Stimulated activated CD4-positive, alpha-beta T cell treated with anti-CD3 and anti-CD28 coated beads, Interleukin-2, amount 100 ng/mL, for 48 hours (primary cell): Measurements from ENCODE around the gene STX16.

Experiments used
- DNase-seq, 2 donors: peaks; one replicate each; pipeline ENCODE4 v3.0.0-alpha.2; 2020

STX16 gene

GRCh38 chr20:58656831-58657230, 5.7 kb downstream of the STX16 start:
- no peak for DNase-seq

- DNase-seq: no peak
Measured at GRCh38 chr20:58657262-58657661, 6.2 kb downstream of the STX16 start.

DNA sequence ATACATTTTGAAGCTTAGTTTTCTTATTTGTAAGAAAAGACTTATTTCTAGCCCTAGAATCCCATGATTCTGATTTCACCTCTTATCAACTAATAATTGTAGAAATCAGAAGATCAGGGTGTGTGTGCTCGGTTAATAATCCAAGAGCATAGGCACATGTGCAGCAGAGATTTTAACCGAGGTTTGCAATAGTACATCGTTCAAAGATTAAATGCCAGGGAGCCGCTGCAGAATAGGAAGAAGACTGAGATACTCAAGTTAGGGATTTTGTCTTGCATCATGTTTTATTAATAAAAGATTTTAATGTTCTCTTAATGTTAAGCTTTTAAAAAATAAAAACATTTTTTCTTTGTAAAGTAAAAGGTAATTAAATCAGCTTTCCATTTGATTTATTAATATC, 6.9 kb downstream of the STX16 start:
- DNase-seq: no peak

DNA sequence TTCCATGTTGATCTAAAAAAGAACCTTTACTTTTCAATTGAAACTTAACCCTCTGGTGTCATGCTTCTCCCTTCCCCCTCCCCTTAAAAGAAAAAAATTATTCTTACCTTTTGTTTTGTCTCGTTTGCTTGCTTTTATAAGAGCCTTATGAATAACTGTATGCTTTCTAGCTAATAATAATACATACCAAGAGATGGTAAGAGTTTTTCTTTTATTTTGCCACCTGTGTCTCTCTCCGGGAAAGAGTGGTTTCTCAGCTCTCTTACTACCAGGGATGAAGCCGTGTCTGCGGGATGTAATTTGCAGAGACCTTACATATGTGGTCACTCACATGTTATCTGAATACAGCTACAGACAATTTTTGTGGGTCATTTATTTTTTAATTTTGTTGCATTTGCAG, 7.7 kb downstream of the STX16 start:
- DNase-seq: no peak

- DNase-seq: no peak
Measured at GRCh38 chr20:58659841-58660240, 8.8 kb downstream of the STX16 start.

- peak in 1 of 2 donors; percentile 17 for DNase-seq
Measured at GRCh38 chr20:58660855-58661597, 9.9 kb downstream of the STX16 start.

- DNase-seq: no peak
Measured at GRCh38 chr20:58661598-58662473, 10.8 kb downstream of the STX16 start.

GRCh38 chr20:58664331-58664730, 13.2 kb downstream of the STX16 start:
- no peak for DNase-seq

- no peak for DNase-seq
Measured at GRCh38 chr20:58664883-58665282, 13.8 kb downstream of the STX16 start.

GRCh38 chr20:58665606-58666005, 14.5 kb downstream of the STX16 start:
- DNase-seq: no peak

- DNase-seq: no peak
Measured at GRCh38 chr20:58666702-58667101, 15.6 kb downstream of the STX16 start.

DNA sequence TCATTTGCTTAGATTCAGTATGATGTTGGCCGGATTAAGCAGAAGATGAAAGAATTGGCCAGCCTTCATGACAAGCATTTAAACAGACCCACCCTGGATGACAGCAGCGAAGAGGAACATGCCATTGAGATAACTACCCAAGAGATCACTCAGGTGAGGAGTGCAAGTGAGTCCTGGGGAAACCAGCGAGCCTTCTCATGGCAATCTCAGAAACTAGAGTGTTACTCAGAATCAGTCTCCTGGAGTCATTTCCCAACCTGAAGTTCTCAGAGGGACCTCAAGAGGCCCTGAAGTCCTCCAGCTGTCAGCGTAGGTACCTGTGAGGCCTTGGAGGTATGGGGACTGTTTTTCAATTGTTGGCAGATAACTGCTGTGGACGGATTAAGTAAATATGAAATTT, 16.9 kb downstream of the STX16 start:
- no peak for DNase-seq

GRCh38 chr20:58668901-58669286, 17.8 kb downstream of the STX16 start:
- no peak for DNase-seq

DNA sequence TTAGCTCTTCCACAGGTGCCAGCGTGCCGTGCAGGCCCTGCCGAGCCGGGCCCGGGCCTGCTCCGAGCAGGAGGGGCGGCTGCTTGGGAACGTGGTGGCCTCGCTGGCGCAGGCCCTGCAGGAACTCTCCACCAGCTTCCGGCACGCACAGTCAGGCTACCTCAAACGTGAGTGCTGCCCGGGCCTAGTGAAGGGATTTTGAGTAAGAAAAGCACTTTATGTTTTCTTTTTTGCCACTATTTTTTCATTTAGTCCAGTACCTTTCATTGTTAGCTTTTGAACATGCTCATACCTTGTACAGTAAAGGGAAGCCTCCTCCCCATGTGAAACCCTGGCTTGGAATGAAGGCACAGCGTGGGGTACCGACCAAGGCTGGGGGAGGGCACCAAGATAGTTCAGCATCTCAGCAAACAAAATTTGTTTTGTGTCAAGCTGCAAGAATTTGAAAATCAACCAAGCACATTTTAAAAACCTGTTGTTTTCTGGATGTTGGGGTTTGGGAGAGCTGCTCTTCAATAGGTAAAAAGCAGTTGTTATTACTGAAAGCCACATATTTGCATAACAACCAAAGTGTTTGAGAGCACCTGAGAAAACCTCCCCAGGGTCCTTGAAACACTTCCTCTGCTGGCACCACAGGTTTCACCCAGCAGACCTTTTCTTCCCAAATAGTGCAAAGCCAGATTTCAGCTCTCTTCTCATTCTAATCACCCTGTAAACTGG, 18.4 kb downstream of the STX16 start:
- no peak for DNase-seq

GRCh38 chr20:58670102-58670501, 19.0 kb downstream of the STX16 start:
- no peak for DNase-seq

- no peak for DNase-seq
Measured at GRCh38 chr20:58670659-58671058, 19.6 kb downstream of the STX16 start.

GRCh38 chr20:58673119-58673518, 22.0 kb downstream of the STX16 start:
- DNase-seq: no peak

DNA sequence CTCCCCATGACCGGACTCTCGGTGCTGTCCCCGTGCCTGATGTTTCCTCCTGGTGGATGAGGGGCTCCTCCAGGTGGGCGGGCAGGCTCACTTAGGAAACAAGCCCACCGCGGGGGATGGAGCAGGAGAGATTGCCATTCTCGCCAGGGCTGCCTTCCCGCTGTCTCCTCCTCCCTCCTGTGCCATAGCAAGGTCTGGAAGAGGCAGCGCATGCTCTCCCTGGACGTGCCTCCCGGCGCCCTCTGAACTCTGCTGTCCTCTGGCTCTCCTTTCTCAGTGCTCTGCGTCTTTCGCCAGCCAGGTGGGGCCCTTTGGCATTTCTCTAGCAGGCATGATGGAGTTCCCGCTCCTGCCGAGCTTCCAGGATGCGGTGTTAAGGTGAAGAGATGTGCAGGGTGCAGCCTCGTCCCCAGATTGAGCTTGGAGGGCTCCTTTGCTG, 24.1 kb downstream of the STX16 start:
- DNase-seq: no peak

DNA sequence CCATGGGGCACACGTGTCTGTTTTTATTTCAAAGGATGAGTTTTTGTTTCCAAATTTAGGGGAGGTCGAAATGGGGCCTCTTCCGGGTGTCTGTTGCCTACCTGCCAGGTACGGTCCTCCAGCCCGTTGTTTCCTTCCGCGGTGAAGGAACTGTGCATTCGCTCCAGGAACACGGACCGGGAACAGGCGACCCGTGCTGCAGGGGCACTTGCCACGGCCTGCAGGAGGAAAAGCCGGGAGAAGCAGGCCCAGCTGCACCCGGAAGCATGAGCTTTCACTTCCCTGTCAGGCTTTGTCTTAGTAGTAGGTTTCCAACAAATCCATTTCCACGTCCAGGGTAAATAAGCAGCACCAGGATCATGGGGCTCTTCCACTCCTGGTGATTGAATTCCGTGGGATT, 24.6 kb downstream of the STX16 start:
- DNase-seq: no peak

GRCh38 chr20:58676161-58676560, 25.1 kb downstream of the STX16 start:
- no peak for DNase-seq

- DNase-seq: no peak
Measured at GRCh38 chr20:58677079-58677604, 26.1 kb downstream of the STX16 start.

- DNase-seq: no peak
Measured at GRCh38 chr20:58677808-58678207, 26.7 kb downstream of the STX16 start.

DNA sequence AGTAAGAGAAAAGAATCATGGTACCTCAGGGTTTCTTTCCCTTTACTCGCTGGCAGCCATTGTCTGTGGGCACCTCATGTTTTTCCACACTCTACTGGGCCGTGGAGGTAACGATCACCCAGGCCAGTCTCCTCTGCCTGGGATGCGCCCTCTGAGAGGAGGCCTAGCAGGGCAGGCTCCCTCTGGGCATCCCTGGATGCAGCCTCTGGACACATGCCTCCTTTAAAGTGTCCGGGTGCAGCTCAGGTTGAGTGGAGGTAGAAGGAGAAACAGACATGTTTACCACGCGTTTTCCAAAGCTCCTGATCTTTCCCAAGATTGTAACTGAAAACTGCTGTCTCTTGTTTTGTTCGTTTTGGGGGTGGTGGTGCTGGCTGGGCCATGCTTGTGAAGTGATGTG, 27.7 kb downstream of the STX16 start:
- DNase-seq: no peak
